ENCODE results near the gene TSPAN11.

- no peak for TF ChIP-seq SP1 (IDR thresholded peaks at IDR 0.05)
- TF ChIP-seq BHLHE40 (IDR thresholded peaks at IDR 0.05; ENCODE audit: borderline replicate concordance): no peak
- TF ChIP-seq FOXM1 (IDR thresholded peaks at IDR 0.05; ENCODE audit: borderline replicate concordance): no peak
- no peak for TF ChIP-seq FOXA1 (IDR thresholded peaks at IDR 0.05)
- no peak for TF ChIP-seq PKNOX1 (IDR thresholded peaks at IDR 0.05)
- TF ChIP-seq NFRKB (IDR thresholded peaks at IDR 0.05): no peak
- no peak for TF ChIP-seq ZNF384 (IDR thresholded peaks at IDR 0.05)
- TF ChIP-seq TARDBP (IDR thresholded peaks at IDR 0.05): no peak
- no peak for TF ChIP-seq ARNT (IDR thresholded peaks at IDR 0.05)
- no peak for TF ChIP-seq CTBP1 (IDR thresholded peaks at IDR 0.05; ENCODE audit: borderline replicate concordance)
- no peak for TF ChIP-seq SUZ12 (IDR thresholded peaks at IDR 0.05)
Measured at GRCh38 chr12:31005256-31005943, 78.9 kb downstream of the TSPAN11 start.

Measured in HEK293T (cell line).